Stimulated activated CD8-positive, alpha-beta memory T cell treated with anti-CD3 and anti-CD28 coated beads, Interleukin-7, amount 100 ng/mL, for 24 hours (primary cell): Measurements from ENCODE around the gene CLEC5A.
"Not testable (repeated sequence)": the region's sequence is repeated elsewhere in the genome, so short reads cannot be mapped to it uniquely, and the experiment has no call there.

Experiments used
- DNase-seq: peaks from one replicate; pipeline ENCODE4 v3.0.0-alpha.2; 2020; ENCODE audit warnings: low read depth

Gene CLEC5A

DNA sequence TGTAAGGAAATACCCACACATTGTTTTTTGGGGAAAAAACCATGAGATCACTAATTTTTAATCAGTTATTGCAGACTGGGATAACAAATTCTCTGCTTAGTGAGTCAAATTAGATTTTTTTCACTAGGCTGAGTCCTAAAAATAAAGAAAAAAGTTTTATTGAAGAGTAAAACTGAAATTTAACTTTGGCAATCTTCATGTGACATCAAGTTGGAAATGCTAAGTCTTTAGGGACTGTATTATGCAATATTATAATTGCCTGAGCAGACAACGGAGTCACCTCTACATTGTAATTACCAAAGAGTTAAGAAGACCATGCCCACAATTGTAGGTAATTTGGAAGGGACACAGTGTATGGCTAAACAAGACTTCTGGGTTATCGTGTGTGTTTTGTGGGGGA, 2.2 kb upstream of the CLEC5A start:
- DNase-seq: no peak

- no peak for DNase-seq
Measured at GRCh38 chr7:141945356-141945755, 1.4 kb downstream of the CLEC5A start.

DNA sequence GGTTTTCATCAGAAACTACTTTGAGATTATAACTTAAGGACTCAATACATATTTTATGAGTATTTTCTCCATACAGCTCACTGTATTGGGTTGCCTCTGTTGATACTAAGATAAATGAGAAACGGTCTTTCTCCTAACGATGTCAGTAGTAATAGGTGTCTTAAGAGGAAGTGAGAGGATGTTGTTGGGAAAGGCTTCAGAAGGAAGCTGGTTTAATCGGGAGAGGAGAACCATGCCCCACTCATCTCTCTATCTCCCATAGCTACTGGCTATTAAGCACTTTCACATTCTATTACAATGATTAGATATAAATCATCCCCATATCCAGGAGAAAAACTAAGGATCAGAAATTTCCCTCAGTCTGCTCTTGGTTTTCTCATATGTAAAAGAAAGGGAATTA, 2.0 kb downstream of the CLEC5A start:
- no peak for DNase-seq

DNA sequence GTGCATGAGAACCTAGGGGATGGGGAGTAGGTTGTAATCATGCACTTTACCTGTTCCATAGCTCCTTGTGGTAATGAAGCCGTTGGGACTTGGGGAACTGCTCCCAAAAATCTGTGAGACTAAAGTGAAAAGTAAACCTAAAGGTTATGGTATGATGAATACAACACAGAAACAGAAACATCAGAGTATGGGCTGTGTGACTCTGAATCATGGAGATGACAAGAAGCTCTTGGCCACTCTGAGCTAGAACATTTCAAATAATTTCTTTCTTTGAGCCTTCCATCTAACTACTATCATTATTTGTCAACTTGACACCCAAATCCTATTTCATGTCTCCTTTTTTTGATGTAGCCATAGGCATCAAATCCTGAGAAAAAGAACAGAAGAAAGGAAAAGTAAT, 2.9 kb downstream of the CLEC5A start:
- DNase-seq: no peak

- DNase-seq: no peak
Measured at GRCh38 chr7:141941075-141941474, 5.7 kb downstream of the CLEC5A start.

DNA sequence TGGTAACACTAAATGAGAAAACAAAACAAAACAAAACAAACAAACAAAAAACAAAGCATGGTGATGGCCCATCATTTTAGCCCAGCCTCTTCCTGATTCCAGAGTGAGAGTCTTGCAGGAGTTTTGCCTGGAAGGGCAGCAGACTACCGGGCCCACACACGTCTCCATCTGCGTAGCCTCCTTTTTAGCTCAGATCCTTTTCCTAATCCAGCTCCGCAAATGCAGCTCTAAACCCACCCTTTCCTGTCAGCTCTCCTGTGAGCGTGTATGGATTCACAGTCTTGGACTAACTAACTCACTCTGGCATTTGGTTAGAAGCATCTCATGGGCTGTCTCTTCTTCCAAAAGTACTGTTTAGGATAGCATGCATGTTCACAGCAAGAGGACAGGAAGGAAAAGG, 16.6 kb downstream of the CLEC5A start:
- no peak for DNase-seq

DNA sequence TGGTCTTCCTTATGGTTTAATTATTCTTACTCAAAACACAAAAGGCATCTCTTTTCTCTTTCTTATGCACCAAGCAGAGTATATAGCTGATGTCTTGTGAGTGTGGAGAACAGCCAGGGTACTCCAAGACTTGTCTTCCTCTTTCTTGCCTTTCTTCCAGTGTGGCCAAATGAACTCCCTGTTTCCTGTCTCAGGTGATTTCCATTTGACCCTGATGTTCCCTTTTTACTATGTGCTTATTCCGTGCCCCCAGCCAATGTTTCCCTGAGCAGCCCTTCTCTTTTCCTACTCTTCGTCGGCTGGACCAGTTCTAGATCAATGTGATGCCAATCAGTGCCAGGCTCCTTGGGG, 18.0 kb downstream of the CLEC5A start:
- no peak for DNase-seq

GRCh38 chr7:141928146-141928844, 18.5 kb downstream of the CLEC5A start:
- no peak for DNase-seq

DNA sequence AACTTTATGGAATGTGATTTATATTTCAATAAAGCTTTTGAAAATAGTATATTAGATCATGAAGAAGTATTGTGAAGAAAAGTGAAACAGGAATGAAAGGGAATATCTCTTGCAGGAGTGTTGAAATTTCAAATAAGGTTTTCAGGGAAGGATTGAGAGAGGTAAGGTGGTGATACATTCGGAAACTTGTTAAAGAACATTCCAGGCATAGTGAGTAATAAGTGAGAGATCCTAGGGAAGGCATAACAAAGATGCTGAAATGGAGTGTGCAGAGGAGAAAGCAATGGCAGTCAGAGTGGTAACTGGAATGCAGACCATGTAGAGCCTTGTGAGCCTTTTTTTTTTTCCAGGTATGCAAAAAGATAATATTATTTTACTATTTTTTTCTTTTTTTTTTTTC, 26.5 kb downstream of the CLEC5A start:
- no peak for DNase-seq

- DNase-seq: no peak
Measured at GRCh38 chr7:141916099-141916498, 30.7 kb downstream of the CLEC5A start, which contains the start of gene OR9A4. Gene OR9A4 (plus strand): TSS chr7:141916399. CDS start chr7:141918876, 2,477 bp downstream.

DNA sequence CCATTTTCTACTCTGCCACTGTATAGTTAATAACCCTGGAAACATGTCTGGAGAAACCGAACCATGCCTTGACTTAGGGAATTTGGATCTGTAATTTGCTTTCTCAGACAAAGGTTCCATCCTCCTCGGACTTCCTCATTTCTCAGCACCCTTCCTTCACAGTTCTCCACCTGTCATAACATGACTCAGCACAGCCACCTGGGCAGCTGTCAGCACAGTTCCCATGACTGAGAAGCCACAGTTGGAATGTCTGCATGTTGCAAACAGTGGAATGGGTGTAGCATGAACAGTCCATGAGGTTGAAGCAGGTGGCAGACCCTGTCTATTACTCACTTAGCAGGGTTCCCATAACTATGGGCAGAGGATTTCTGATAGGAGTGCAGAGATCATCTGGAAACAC, 31.2 kb downstream of the CLEC5A start:
- no peak for DNase-seq

GRCh38 chr7:141911391-141911790, 35.4 kb downstream of the CLEC5A start:
- no peak for DNase-seq

GRCh38 chr7:141906285-141906684, 40.5 kb downstream of the CLEC5A start:
- DNase-seq: no peak

DNA sequence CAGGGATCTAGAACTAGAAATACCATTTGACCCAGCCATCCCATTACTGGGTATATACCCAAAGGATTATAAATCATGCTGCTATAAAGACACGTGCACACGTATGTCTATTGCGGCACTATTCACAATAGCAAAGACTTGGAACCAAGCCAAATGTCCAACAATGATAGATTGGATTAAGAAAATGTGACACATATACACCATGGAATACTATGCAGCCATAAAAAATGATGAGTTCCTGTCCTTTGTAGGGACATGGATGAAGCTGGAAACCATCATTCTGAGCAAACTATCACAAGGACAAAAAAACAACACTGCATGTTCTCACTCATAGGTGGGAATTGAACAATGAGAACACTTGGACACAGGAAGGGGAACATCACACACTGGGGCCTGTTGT, 47.4 kb downstream of the CLEC5A start:
- not testable (repeated sequence) for DNase-seq

GRCh38 chr7:141891336-141891735, 55.4 kb downstream of the CLEC5A start:
- DNase-seq: no peak

GRCh38 chr7:141889321-141889720, 57.5 kb downstream of the CLEC5A start:
- no peak for DNase-seq

GRCh38 chr7:141884539-141885225, 62.1 kb downstream of the CLEC5A start:
- DNase-seq: no peak

- no peak for DNase-seq
Measured at GRCh38 chr7:141880960-141881359, 65.8 kb downstream of the CLEC5A start.

DNA sequence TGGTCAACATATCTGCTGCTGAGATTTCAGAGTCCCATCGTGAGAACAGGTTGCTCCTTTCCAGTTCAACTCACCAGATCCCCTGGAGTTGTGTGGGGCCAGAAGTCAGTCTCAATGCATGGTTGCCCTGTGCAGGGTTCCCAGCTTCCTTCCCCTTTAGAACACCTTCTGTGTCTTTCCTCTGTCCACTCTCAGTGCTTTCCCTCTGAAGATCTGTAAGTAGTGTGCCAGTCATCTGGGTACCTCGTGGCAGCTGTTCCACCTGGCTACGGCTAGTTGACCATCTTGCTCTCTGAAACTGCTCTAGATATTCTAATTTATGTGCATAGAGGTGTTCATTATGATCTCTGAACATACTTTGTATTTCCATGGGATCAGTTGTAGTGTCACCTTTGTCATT, 69.4 kb downstream of the CLEC5A start:
- no peak for DNase-seq
